ENCODE results near the gene NUCKS1. TPM values are rescaled to one million over a fixed set of nuclear protein-coding genes. Genes with fewer than 3 reads are reported as not detected.

NUCKS1 gene
- total RNA-seq, 1 donor = 35.0 TPM

- DNase-seq (ENCODE audit: low read depth in 2 of 3, low spot score in 2 of 3) = no peak
These were observed 46.9 kb downstream of the NUCKS1 start for GRCh38 chr1:205703072-205703471.

DNA sequence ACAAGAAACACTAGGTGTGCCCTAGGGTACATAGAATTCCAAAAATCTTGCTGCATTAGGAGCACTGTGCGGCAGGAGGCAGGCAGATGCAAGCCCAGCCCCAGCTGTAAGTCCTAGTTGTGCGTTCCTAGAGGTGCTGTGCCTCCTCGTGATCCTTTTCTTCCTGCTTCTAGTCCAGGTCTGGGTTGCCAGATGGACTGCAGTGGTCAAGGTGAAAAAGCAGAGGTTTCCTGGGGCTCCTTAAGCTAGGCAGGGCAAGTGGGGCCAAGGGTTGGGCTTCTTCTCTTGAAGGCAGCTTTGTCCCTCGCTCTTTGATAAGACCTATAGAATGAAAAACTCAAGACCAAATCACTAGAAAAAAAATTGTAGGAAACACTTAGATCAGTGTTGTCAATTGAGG is 48.1 kb downstream of the NUCKS1 start:
- DNase-seq (ENCODE audit: low read depth in 2 of 3, low spot score in 2 of 3) = no peak

GRCh38 chr1:205701420-205701819 is 48.6 kb downstream of the NUCKS1 start:
- no peak for DNase-seq (ENCODE audit: low read depth in 2 of 3, low spot score in 2 of 3)

GRCh38 chr1:205700865-205701401 is 49.0 kb downstream of the NUCKS1 start:
- DNase-seq (ENCODE audit: low read depth in 2 of 3, low spot score in 2 of 3) = peak in 2 of 3 donors; percentile 60 to 84

DNA sequence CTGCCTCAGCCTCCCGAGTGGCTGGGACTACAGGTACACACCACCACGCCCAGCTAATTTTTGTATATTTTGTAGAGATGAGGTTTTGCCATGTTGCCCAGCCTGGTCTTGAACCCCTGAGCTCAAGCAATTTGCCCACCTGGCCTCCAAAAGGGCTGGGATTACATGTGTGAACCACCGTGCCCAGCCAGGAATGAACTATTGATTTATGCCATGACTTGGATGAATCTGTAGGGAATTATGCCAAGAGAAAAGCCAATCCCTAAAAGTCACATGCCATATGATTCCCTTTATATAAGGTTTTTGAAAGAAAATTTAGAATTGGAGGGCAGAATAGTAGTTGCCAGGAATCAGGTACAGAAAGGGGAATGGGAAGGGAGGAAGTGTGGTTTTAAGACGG is 50.6 kb downstream of the NUCKS1 start:
- no peak for DNase-seq (ENCODE audit: low read depth in 2 of 3, low spot score in 2 of 3)

DNA sequence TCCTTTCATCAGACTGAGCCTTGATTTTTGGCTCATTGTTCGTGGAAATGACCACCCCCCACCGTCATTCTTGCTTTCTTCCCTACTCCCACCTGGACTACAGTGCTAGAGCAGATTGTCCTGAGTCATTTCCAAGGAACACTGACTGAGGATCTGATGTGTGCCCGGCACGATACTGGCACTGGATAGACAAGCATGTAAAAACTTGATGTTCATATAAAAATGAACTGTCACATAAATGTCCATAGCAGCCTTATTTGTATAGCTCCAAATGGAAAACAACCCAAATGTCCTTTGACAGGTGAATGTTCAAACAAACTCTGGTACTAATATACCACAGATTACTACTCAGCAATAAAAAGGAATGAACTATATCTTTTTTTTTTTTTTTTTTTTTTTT is 51.1 kb downstream of the NUCKS1 start:
- no peak for DNase-seq (ENCODE audit: low read depth in 2 of 3, low spot score in 2 of 3)

DNA sequence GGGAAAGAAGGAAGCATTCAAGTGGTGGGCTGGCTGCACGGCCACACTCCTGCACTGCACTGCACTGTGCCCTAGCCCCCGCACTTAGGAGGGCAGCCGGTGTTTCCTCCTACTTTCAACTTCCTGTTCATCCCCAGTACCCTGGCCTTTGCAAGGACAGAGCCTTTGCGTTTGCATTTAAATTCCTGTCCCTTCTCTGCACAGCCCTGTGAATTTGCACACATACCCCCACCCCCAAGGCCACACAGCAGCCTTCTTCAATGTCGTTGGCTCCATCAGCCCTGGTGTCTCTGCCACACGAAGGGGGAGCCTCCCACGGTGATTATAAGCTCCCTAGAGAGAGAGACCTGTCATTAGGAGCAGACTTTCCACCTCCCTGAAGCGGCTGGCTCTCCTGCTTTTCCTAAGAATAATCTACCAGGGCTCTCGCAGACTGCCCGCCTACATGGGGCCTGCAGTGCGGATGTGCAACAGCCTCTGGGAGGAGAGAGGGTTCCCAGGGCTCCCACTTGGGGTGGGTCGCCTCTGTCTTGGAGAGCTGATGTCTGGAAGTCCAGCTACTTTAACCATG is 56.5 kb downstream of the NUCKS1 start:
- DNase-seq (ENCODE audit: low read depth in 2 of 3, low spot score in 2 of 3) = no peak

DNA sequence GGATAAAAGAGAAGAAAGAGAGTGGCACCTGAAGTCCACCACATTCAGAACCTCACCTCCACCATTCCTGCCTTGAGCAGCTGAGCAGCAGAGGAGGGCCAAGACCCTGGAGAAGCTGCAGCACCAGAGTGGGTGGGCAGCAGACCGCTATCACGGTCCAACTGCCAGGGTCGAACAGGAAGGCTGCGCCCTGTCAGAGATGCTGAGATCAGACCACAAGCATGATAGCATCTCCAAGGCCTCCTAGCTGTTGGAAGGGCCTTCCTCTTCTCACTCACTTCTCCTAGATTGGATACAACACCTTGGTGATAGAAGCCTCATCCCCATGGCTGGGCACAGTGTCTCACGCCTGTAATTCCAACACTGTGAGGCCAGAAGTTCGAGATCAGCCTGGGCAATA is 57.6 kb downstream of the NUCKS1 start:
- peak in 1 of 3 donors; percentile 78 for DNase-seq (ENCODE audit: low read depth in 2 of 3, low spot score in 2 of 3)

DNA sequence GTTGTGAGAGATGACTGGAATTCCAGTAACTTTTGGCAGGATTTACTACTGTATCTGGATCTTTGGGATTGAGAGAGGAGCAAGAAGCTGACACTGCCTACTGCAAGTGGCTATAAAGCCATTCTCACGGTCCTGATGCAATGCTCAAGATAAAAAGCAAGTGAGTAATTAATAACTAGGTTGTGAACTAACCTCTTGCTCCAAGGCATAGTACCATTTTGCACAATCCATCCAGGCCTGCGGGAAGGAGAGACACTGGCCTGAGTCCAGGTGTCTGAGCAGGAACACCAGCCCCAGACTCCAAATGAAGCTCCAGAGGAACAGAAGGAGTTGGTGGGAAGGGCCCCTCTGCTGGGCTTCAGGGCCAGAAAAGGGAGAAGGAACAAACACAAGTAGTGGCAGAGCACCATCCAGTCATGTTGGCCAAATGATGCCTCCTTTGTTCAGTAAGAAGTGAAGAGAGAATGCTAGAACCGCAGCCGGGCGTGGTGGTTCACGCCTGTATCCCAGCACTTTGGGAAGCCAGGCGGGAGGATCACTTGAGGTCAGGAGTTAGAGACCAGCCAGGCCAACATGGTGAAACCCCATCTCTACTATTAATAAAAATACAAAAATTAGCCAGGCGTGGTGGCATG is 59.7 kb downstream of the NUCKS1 start:
- no peak for DNase-seq (ENCODE audit: low read depth in 2 of 3, low spot score in 2 of 3)

GRCh38 chr1:205689479-205689878 is 60.5 kb downstream of the NUCKS1 start:
- DNase-seq (ENCODE audit: low read depth in 2 of 3, low spot score in 2 of 3) = no peak

- no peak for DNase-seq (ENCODE audit: low read depth in 2 of 3, low spot score in 2 of 3)
These were observed 61.6 kb downstream of the NUCKS1 start for GRCh38 chr1:205688171-205689080.

DNA sequence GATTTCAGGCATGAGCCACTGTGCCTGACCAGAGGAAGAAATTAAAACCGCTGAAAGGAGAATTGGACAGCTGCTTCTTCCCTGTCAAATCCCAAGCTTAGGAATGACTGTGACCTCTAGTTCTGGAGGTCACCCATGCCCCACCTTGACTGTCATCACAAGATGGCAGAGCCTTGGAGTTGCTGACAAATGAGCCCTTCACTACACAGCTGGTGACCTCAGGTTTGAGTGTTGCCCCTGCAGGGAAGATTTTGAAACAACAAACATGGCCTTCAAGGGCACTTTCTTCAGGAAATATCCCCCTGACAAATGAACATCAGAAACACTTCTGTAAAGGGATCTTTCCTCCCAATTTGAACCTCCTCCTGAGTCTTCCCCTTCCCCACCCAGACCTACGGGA is 62.7 kb downstream of the NUCKS1 start:
- no peak for DNase-seq (ENCODE audit: low read depth in 2 of 3, low spot score in 2 of 3)

GRCh38 chr1:205681364-205681763 is 68.6 kb downstream of the NUCKS1 start:
- DNase-seq (ENCODE audit: low read depth in 2 of 3, low spot score in 2 of 3) = no peak

GRCh38 chr1:205680073-205680851 is 69.7 kb downstream of the NUCKS1 start, which contains the start of gene SLC45A3:
Gene SLC45A3, minus strand, starts transcription at chr1:205680509. Its CDS starts 15,853 bp downstream, at chr1:205664656.
- DNase-seq (ENCODE audit: low read depth in 2 of 3, low spot score in 2 of 3) = peak in 2 of 3 donors; percentile 65 to 67

DNA sequence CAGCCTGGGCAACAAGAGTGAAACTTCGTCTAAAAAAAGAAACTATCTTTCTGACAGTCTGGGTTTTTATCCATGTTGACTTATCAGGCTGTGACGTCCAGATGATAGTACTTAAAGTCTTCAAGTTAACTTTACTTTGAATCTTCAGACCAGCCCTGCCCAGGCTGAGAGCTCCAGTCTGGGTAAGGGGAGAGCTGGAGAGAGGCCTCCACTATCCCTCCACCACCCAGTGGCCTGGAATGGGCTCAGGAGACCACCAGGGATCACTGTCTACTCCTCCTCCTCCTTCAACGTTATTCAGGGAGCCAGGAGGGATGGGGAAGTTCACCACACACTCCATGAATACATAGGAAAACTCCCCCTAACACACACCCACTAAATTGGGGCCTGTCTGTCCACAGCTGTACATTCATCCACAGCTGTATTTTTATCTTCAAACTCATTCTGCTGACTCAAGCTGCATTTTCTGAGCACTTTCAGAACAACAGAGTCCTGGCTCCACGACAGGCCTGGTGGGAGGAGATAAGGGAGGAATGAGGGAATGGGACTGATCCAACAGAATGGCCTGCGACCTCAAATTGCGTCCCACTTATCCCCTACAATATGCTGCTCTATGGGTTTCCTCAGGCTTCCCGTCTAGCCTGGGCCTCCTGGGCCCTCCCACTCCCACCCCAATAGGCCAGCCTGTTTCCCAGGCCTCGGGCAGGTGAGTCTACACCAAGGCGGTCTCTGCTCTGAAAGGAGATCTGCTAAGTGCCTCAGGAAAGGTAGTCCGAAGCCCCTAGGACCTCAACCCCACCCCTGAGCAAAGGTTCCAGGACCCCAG is 71.5 kb downstream of the NUCKS1 start:
- DNase-seq (ENCODE audit: low read depth in 2 of 3, low spot score in 2 of 3) = no peak

DNA sequence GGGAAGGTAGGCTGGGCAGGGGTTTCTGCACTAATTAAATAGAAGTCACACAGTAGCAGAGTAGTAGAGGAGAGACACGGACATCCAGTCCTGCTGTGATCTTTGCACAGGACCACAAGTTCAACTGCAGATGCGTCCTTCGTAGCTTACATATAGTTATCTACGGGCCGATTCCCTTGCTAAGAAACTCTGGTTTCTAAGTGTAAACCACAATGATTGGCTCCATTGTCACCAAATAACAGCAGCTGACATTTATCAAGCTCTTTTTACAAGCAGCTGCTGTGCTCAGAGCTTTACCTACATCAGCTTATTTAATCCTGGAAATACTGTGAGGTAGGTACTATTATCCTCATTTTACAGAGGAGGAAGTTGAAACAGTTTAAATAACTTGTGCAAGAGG is 72.8 kb downstream of the NUCKS1 start:
- DNase-seq (ENCODE audit: low read depth in 2 of 3, low spot score in 2 of 3) = peak in 1 of 3 donors; percentile 42

DNA sequence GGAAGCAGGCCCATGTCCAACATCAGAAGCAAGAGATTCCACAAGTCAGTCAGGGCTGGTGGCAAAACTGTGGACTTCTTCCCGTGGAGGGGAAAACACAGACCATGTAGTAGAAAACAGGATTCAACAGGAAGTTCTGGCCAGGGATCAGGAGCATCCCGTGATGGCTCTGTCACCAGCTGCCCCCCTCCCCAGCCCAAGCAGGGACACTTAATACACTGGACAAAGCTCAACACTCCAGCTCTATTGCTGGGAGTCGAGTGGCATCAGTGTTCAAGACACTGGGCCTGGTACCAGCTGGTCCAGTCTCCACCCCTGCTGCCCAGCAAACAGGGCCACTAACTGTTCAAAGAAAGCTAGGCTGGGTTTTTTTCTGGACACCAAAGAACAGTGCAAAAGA is 73.4 kb downstream of the NUCKS1 start:
- DNase-seq (ENCODE audit: low read depth in 2 of 3, low spot score in 2 of 3) = no peak

DNA sequence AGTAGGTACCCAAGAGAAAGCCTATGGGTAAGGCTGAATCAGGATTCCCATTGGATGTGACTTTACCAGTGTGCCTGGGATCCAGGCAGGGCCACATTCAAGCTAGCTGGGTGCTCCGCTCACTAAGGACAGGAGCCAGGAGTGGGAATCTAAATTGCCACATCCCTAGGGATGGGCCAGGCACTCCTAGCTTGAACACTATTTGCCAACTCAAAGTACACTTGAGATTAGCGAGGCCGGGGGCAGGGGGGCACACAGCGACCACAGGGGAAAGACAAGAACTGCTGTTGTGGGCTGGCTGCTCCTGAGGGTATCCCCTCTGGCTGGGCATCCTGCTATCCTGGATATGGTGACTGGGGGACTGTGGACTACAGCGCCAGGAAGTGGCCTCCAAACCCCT is 74.0 kb downstream of the NUCKS1 start:
- DNase-seq (ENCODE audit: low read depth in 2 of 3, low spot score in 2 of 3) = no peak

DNA sequence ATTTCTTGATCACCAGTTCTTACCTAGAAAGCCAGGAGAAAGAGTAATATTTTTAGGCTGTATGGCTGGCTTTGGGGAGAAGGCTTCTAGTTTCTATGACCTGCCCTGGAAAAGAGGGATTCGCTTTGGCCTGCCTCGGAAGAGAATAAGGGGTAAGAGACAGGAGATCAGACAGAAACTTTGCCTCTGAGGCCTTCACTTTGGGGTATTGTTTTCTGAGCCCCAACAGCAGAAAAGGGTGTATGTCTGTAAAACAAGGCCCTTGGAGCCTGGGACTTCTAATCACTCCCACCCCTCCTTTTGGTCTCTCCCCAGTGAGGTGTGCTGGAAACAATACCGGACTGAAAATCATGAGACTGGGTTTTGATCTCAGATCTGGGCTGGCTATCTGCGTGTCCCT is 74.7 kb downstream of the NUCKS1 start:
- DNase-seq (ENCODE audit: low read depth in 2 of 3, low spot score in 2 of 3) = no peak

DNA sequence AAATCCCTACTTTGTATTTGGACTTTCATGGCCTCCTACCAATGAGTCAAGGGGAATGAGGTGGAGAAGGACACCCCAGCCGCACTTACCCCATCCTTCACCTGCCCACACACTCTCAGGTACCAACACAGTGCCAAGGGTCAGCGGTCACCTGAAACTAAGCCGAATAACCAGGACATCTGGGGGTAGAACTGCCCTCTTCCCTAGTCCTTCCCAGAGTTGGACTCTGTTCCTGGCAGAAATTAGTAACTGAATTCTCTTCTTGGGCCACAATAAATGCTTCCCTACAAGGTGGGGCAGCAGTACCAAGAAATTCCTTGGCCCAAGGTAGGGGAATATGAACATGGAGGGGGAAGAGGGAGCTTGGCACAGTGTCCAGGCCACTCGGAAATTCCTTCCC is 77.0 kb downstream of the NUCKS1 start:
- no peak for DNase-seq (ENCODE audit: low read depth in 2 of 3, low spot score in 2 of 3)
